ENCODE results near the gene ENPP1.

Gene ENPP1

DNA sequence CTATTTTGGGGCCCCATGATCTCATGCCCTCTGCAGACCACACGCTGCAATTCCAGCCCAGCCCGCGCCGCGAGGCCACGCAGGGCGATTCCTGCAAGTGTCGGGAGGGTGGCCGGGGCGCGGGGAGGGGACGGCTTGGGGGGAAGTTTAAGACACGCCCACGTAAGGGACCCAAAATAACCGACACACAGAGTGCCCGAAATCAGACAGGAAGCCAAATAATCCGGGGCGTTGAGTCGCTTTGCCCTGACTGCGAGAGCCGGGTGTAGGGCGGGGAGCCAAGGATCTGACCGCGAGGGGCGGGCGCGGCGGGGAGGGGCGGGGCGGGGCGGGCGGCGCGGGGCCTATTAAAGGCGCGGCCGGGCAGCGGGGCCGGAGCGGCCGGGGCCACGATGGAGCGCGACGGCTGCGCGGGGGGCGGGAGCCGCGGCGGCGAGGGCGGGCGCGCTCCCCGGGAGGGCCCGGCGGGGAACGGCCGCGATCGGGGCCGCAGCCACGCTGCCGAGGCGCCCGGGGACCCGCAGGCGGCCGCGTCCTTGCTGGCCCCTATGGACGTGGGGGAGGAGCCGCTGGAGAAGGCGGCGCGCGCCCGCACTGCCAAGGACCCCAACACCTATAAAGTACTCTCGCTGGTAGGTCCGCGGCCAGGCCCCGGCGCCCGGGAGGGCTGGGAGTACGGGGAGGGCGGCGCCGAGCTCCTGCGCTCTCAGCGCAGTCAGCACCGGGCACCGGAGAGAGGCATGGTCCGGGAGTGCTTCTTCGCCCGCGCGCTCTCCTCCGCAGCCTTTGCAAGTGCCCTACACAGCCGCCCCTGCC is at the start of gene ENPP1:
ENPP1 (plus strand) TSS at position 377 of the 816 bp plus-strand sequence; CDS start at position 393, 16 bp downstream.
- DNase-seq = peak; percentile 66

DNA sequence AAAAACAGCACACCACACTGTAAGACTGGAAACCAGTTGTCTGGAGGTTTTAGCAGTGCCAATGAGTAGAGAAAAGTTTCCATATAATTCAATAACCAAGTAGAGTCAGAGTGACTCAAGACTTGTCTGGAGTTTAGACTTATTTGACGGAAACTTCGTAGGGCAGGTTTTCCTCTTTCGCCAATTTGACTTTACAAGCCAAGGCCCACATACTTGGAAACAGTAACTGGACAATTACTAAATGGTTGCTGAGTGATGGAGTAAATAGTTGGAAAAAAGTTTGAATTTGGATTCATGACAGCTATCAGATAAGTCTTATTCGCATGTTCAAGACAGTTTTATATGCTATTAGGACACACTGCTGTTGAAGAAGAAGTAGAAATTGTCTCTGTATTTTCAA is 48.9 kb upstream of the ENPP1 start:
- DNase-seq = no peak

DNA sequence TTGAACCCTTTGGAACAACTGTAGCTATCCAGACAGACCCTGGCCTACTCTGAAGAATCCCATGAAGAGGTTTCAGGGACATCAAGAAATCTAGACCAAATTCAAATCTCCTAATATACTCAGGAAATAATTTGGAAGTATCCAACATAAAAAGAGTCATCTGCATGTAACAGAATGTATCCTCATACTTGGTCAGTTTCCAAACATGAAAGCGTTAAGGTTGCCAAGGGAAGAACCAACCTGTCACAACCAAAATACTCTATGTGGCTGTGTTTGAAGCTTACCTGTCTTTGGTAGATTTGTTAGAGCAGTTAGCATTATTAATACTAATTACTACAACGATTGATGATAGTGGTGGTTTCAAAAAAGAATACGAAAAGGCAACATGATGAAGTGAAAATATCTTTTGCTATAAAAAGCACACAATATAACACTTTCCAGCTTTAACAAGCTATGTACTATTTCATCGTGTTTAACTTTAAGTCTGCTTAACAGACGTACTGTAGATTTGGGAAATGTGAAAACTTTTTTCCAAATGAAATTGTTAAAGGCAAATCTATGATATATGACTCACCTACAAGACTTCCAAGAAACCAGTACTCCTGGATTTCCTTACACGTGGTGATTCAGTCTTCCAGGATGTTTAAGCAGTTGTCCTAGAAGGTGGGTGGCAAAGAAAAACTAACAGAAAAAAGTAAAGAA is 46.6 kb upstream of the ENPP1 start:
- DNase-seq = no peak

DNA sequence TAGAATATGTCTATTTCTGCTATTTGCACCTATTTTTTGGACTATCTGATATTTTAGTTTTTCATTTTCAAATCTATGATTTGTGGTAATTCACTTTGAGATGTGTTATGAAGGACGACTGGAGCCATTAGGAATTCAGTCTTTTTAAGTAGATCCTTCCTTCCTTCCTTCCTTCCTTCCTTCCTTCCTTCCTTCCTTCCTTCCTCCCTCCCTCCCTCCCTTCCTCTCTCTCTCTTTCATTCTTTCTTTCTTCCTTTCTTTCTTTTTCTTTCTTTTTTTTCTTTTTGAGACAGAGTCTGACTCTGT is 46.1 kb upstream of the ENPP1 start:
- no peak for DNase-seq

- DNase-seq = no peak
Measured at GRCh38 chr6:131762984-131763383, 44.8 kb upstream of the ENPP1 start.

- no peak for DNase-seq
Measured at GRCh38 chr6:131763749-131764148, 44.1 kb upstream of the ENPP1 start.

GRCh38 chr6:131764350-131764749 is 43.5 kb upstream of the ENPP1 start:
- DNase-seq = no peak

DNA sequence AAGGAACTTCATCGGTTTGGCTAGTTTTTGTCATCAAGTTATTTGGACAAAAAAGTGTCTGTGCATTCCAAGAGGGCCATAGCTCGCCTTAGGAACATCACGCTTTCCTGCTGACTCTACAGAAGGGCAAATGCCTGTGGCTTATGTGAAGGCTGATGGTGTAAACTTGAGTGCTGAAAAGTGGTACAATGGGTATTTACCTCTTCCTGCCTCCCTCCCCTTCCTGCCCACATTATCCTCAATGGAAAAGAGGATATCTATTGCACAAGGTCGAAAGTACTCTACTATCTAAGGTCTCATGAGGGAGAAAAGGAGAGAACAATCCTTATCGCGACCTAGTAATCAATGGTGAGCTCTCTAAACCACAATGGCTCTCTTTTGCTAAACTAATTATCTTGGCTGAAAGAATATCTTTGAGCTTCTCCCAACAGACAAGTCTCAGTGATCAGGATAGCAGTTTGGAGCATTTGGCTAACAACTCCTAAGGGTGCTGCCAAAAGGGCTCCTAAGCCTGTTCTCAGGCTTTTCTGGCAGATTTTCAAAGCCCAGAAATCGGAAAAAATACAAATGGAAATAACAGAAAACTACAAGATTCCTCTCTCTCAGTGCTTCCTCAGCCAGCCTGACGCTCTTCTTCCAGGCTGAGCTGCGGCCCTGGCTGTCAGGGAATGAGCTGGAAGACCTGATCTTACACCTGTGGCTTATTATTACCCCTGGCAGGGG is 42.6 kb upstream of the ENPP1 start:
- DNase-seq = no peak

GRCh38 chr6:131765804-131766135 is 42.0 kb upstream of the ENPP1 start:
- DNase-seq = no peak

- no peak for DNase-seq
Measured at GRCh38 chr6:131766631-131767030, 41.2 kb upstream of the ENPP1 start.

- DNase-seq = no peak
Measured at GRCh38 chr6:131768964-131769363, 38.9 kb upstream of the ENPP1 start.

DNA sequence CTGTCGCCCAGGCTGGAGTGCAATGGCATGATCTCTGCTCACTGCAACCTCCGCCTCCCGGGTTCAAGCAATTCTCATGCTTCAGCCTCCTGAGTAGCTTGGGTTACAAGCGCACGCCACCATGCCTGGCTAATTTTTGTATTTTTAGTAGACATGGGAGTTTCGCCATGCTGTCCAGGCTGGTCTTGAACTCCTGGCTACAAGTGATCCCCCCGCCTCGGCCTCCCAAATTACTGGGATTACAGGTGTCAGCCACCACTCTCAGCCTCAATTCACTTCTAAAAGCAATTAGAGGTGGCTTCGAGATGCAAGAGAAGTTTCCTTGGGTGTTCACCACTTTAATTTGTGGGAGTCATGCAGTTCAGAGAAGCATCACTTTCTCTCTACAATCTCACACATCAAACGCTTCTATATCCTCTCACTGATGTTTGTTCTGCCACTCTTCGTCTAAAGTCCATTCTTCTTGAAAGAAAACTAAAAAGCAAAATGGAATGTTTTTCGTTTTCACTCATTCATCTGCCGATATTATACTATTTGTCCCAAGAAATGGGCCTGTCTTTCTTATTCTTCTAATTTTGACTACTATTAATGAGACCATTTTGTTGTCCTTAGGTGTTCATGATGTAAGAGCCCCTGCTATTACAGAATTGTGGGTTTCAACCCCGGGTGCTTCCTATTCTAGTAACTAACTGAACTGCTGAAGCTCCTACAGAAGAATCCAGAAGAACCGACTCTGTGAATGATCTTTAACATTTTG is 38.3 kb upstream of the ENPP1 start:
- DNase-seq = no peak

DNA sequence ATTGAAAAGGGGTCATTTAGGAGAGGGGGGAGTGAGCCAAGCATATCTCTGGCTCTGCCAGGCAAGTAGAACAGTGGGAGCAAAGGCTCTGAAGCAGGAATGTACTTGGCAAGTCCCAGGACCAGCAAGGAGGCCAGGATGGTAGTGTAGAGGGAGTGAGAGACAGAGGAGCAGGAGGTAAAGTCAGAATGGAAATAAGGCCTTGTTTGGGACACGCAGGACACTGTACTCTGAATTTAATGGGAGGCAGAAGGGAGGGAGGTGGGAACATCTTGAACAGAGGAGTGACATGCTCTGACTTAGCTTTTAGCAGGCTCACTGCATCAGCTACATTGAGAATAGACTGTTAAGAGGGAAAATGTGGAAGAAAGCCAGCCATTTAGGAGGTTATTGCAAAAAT is 37.0 kb upstream of the ENPP1 start:
- DNase-seq = no peak

DNA sequence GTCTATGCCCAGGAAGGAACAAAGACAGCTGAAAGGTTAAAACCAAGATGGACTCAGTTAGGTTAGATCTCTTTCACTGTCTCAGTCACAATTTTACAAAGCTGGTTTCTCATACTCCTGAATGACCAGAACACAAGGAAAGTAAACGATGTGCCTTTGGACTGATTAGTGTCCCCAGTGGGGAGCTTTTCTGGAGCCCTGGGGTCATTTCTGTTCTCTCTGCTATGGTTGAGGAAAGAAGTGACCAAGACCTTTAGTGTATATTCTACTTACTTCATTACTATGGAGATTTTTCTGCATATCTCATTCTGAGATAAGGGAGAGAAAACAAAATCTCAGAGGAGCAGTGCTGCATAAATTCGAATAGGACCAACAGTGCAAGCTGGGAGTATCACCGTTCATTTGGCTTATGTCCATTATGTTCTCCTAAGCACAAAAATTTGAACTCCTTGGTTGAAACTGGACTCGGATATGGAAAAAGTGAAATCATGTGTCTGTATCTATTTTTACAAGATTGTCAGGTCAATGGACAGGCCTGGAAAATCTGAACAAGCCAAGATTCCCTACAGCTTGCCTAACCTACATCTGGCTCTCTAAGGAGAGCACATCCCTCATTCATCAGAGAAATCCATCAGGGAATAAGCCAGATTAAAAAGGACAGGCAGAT is 34.4 kb upstream of the ENPP1 start:
- DNase-seq = no peak

DNA sequence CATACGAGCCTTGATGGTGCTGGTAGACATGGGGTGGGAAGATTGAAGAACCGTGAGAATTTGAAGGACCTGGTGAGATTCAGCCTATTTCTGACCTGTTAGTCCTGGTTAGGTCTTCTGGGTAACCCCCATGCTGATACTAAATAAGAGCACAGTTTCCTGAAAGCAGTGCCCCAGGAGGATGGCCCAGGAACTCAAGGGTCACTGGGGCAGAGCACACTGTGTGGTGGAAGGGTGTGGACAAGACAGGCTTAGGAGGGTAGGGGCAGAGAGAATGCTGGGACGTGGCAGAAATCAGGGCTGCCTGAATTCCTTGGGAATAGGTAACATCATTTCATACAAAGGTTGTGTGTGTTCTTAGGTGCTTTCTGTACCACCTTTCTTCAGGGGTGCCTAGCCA is 31.9 kb upstream of the ENPP1 start:
- no peak for DNase-seq

DNA sequence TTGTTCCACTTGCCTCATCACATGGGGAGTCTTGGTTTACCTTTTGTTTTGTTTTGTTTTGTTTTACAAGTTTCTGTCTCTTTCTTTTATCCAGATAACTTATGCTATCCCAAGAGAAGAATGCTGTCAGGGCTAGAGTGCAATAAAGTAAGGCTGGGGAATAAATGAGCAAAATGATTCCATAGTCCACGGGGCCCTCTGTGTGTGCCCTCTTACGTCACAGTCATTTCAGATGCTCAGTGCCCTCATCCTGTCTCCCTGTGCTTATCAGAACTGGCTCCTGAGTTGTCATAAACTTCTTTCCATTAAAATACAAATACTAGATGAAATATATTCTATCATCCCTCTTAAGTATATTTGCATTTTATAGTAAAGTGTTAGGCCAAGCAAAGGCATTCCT is 30.8 kb upstream of the ENPP1 start:
- DNase-seq = no peak

DNA sequence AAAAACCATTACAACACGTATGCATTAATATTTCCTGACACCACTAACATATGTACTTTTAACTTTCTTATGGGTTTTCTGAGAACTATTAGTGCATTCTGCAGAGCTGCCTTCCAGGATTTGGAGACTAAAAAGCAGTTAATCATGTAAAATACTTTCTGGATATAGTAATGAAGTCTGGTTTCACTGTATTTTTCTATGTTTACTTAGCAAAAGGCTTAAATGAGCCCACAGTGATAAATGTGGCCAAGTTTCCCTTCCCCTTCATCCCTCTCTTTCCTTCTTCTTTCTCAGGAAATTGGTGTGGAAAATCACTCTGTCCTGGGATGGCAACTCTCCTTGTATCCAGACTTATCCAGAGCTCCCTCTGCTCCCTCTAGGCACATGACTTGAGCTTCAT is 29.7 kb upstream of the ENPP1 start:
- no peak for DNase-seq

DNA sequence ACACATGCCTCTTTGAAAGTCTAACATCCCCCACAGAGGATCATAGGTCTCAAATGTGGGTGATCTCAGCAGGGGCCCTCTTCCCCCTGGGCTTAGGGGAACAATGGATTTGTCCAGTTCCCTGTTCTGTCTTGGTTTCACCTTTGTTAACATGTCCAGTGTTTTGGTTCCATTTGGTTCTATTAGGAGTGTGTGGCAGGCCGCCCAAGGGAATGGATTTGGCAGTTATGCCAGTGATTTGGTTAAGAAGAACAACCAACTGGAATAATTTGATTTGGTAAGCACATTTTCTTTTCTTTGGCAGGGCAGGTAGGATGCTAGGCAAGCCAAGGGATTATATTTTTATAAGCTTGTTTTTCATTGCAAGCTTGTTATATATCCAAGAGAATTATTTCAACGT is 28.5 kb upstream of the ENPP1 start:
- no peak for DNase-seq

- no peak for DNase-seq
Measured at GRCh38 chr6:131780600-131780999, 27.2 kb upstream of the ENPP1 start.

DNA sequence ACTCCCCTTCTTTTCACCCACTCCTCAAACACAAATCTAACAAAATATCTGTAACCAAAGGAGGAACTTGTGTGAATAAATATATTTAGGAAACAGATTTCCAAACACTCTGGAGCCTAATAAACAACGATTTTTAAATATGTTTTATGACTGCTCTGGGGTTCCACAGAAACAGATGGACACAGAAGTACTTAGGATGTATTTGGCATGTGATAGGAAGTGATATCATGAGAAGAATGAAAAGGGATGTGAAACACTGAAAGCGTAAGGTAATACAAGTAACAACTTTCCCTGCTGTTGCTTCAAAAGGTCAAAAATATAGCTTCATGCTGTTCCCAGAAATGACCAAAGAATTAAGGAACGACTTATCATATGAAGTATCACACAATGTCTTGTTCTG is 26.1 kb upstream of the ENPP1 start:
- no peak for DNase-seq

- no peak for DNase-seq
Measured at GRCh38 chr6:131782764-131783163, 25.1 kb upstream of the ENPP1 start.

DNA sequence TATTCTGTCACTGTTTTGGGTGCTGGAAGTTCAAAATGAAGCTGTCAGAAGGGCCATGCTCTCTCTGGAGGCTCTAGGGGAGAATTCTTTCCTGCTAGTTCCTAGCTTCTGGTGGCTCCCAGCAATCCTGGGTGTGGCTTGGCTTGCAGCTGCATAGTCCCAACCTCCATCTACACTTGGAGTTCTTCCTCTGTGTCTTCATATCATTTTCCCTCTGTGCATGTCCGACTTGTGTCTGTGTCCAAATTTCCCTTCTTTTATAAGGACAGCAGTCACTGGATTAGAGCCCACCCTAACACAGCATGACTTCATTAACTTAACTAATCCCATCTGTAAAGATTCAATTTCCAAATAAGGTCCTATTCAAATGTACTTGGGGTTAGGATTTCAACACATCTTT is 23.3 kb upstream of the ENPP1 start:
- no peak for DNase-seq

- DNase-seq = peak; percentile 16
Measured at GRCh38 chr6:131787079-131787478, 20.7 kb upstream of the ENPP1 start.
